Stimulated activated CD8-positive, alpha-beta memory T cell treated with anti-CD3 and anti-CD28 coated beads, Interleukin-12 subunit alpha, Interleukin-12 subunit beta, amount 100 ng/mL, for 24 hours (primary cell): ENCODE measurements around the gene SLC6A5.
"Not testable (repeated sequence)": the region's sequence is repeated elsewhere in the genome, so short reads cannot be mapped to it uniquely, and the experiment has no call there.

Source experiments
- DNase-seq: peaks from one replicate; pipeline ENCODE4 v3.0.0-alpha.2; 2020; ENCODE audit errors: extremely low read depth

The SLC6A5 gene

GRCh38 chr11:20599221-20600019 lies at the start of gene SLC6A5:
Gene SLC6A5, plus strand, starts transcription at chr11:20599608. Its CDS starts 65 bp downstream, at chr11:20599673.
- DNase-seq = no peak

GRCh38 chr11:20551096-20551495 lies 48.3 kb upstream of the SLC6A5 start:
- no peak for DNase-seq

DNA sequence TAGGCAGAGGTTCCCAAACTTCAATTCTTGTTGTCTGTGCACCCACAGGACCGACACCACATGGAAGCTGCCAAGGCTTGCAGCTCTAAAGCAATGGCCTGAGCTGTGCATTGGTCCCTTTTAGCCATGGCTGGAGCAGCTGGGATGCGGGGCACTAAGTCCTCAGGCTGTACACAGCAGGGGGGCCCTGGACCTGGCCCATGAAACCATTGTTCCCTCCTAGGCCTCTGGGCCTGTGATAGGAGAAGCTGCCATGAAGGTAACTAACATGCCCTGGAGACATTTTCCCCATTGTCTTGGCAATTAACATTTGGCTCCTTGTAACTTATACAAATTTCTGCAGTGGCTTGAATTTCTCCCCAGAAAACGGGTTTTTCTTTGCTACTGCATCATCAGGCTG lies 43.6 kb upstream of the SLC6A5 start:
- no peak for DNase-seq

- DNase-seq = not testable (repeated sequence)
Measured at GRCh38 chr11:20556396-20556795, 43.0 kb upstream of the SLC6A5 start.

DNA sequence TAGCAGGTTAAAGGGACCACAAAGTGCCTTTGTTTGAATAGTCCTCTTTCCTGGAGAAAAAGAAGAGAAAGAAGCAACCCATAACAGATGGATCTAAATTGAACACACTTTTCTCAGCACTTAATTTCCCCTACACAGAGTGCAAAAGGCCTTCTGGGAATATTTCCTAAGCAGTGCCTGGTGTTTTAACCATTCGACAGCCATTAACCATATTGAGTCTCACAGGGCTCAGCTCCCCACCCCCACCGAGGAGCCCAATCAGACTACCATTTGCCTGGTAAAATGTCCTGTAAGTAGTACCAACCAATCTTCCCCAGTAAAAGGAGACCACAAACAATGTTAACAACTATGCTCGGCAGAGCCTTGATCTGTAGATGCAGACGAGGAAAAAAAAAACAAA lies 40.7 kb upstream of the SLC6A5 start:
- DNase-seq = no peak

DNA sequence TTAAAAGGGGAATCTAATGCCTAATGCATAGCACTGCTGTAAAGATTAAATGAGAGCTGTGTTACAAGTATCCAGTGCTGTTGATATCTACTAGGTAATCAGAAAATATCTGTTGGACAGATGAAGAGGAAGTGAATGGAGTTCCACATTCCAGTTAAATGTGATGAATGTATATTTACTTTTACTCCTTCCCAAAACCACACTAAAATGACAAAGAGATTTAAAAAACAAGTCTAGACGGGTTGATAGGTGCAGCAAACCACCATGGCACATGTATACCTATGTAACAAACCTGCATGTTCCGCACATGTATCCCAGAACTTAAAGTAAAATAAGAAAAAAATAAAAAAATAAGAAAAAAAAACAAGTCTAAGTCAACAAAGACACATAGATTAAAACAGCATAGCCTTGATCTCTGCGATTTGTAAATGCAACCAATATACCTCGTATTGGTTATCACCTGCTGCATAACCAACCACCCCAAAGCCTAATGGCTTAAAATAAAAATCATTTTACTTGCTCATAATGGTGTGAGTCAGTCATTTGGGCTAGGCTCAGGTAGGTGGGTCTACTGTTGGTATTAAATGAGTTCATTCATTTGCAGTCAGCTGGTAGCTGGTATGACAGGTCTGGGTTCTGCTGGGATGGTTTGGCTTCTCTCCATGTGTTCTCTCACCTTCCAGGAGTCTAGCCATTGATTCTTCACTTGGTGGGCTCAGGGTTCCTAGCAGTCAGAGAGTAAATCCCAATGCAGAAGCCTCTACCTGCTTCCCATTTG lies 39.7 kb upstream of the SLC6A5 start:
- no peak for DNase-seq

DNA sequence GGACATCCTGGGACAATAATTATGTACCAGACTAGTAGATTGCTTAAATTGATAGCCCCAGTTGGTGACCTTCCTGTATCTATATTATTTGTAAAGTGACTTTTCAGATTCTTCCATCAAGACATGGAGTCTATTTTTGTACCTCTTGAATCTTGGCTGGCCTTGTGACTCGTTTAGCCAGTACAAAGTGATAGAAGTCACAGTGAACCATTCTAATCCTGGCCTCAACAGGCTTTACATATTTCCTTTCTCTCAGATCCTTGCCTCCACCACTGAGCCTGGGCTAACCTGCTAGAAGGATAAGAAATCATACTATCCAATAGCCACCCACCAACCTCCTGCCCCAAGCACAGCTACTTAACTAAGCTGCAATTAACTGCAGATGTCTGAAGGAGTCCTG lies 37.5 kb upstream of the SLC6A5 start:
- no peak for DNase-seq

DNA sequence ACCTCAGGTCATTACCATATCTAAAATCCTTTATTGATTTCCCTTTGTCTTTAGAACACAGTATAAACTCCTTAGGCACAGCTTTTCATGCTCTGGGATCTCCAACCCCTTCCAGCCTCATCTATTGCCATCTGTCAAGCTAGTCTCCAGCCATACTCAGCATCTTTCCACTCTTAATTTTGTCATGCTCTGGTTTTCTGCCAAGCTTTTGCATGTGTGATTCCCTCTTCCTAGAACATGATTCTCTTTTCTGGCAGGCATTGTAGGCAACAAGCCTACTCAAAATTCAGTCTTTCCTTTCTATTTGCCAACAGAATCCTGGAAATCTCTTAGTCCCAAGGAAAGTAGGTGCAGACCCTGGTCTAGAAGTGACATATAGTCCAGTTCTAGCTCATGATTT lies 35.5 kb upstream of the SLC6A5 start:
- DNase-seq = no peak

- DNase-seq = no peak
Measured at GRCh38 chr11:20564846-20565635, 34.4 kb upstream of the SLC6A5 start.

GRCh38 chr11:20566115-20566514 lies 33.3 kb upstream of the SLC6A5 start:
- DNase-seq = not testable (repeated sequence)

DNA sequence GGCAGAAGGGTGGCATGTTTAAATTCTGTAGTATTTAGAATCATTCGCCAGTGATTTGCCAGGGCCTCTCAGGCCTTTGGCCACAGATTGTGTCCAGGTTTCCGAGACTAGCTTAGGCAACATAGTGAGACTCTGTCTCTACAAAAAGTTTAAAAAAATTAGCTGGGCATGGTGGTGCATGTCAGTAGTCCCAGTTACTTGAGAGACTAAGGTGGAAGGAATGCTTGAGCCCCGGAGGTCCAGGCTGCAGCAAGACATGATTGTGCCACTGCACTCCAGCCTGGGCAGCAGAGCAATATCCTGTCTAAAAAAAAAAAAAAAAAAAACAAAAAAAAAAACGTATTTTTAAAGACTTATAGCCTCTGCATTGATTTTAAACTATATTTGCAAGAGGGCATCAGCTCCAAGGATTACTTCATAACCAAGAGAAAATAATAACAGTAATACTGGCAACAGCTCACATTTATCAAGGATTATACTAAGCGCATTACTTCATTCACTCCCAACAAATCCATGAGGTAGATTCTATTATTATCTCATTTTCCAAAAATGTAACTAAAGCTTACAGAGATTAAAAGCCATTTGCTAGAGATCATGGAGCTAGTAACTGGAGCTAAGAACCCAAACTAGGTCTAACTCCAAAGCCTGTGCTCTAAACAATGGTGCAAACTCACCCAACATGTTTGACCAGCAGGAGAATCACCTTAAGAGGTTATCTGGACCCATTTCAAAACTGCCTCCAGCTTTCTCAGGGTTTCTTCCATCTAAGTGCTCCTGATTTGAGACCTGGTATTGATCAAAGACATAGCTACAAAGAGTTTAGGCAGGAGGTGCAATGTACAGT lies 32.6 kb upstream of the SLC6A5 start:
- DNase-seq = no peak

DNA sequence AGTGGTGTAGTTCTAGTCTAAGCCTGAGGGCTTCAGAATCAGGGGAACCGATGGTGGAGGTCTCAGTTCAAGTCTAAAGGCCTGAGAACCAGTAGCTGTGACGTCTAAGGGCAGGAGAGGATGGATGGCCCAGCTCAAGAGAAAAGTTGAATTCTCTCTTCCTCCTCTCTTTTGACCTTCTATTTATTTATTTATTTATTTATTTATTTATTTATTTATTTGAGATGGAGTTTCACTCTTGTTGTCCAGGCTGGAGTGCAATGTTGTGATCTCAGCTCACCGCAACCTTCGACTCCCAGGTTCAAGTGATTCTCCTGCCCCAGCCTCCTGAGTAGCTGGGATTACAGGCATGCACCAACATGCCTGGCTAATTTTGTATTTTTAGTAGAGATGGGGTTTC lies 19.7 kb upstream of the SLC6A5 start:
- DNase-seq = not testable (repeated sequence)

DNA sequence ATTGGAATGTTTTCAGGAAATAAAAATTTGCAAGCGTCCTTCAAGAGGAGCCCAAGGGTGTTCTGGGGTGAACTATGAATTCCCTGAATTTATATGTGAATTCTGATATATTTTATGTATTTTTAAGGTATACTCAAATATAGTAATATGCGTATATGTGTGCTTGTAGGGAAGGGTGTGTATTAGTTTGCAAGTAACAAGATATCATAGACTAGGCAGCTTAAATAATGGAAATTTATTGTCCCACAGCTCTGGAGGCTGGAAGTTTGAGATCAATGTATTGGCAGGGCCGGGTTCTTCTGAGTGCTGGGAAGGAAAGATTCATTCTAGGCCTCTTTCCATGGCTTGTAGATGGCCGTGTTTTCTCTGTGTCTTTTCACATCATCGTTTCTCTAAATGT lies 16.2 kb upstream of the SLC6A5 start:
- DNase-seq = no peak

DNA sequence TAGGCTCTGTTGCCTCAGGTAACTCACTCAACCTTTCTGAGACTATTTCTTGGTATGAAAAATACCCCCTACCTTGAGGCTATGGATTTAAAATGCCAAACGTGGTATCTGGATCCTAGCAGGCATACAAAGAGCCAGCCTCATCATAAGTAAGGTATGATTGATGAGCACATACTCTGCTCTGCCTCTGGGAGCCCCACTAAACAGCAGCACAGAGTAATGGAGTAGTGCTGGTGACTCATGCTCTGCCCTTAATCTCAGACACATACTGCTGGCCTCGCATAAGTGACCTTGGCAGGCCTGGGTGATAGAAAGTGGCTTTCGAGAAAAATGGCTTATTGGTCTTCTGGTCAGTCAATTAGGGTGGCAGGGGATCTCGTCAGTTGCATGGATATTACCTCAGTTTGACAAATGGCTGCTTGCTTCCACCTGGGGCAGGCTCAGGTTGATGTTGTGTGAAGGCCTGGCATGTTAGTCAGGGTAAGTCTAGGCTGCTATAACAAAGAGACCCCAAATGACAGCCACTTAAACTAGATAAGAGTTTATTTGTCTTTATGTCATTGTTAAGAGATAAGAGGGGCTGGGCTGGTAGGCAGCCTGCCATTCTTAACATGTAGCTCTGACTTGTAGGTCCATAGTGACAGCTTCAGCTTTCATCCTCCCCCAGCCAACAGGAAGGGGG lies 15.2 kb upstream of the SLC6A5 start:
- DNase-seq = no peak

DNA sequence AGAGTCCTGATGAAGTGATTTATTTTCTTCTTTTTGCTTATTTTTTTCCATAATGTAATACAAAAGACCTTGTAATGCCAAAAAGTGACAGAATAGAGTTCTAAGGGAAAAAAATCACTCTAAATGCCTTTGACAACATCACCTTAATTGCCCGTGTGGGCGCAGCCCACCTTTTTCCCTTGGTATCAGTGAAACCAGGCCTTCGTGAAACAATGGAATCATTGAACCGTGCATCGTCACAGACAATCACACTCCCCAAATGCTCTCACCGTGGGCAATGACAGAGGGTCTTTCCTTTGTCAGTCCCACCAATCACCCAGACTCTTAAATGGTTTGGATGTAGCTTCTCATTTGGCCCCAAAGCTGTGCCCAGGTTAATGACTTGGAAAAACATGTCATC lies 9.6 kb upstream of the SLC6A5 start:
- no peak for DNase-seq

DNA sequence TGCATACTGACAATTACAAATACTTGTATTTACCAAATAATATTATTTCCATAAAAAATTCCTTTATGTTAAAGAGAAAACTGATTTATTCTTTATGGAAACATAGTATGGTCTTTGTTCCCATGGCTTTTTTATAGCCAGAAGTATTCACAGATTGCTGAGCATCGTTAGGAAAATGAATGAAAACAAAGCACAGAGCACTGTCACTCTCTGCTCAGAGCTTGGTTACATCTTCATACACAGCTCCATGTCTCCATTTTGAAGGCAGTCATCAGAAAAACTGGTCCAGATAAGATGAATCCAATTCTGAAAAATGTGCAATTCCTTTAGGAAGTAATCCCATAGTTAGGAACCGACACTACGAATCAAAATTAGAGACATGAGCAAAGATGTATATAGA lies 9.0 kb upstream of the SLC6A5 start:
- DNase-seq = no peak

GRCh38 chr11:20592741-20593140 lies 6.7 kb upstream of the SLC6A5 start:
- no peak for DNase-seq

DNA sequence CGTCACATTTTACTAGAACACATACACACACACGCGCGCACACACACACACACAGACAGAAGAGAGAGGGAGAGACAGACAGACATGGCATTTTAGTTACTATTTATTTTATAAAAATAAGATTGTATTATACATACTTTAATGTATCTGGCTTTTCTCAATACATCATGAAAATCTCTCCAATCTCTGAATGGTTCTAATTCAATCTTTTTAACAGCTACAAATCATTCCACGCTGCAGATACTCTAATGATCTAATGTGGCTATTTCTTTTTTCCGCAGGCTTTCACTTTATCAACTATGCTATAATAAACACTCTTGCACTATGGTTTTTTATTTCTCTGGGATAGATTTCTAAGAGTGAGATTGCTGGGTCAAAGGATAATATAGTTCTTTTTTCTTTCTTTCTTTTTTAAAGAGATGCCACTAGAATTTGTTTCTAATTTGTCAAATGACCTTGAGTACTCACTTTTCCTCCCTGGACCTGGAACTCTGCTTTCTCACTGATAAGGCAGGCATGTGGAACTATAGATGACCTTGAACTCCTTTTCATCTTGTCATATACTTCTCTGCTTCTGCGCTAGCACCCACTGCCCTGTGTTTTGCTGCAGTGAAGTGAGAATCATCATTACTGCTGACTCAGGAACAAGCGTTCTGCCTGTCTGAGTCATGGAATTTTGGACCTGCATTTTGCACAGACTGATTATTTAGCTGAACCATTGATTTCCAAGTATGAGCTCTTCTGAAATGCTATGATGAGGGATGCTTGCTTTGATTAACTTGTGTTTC lies 4.9 kb upstream of the SLC6A5 start:
- DNase-seq = no peak

DNA sequence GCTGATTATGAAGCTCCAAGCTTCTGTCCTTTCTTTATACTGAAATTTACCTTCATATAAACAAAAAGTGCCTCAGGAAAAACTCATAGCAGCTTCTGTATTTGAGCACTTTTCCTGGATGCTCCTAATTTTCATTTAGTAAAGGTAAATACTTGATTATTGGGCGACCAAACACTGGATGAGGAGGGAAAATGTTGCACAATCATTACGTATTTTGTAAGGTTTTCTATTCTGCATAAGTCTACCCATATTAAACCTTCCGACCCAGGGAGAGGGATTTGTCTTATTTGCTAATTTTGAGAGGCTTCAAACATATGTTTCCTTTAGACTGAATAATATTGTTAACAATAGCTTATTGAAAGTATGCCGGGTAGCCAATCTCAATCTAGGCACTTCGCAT lies 4.3 kb upstream of the SLC6A5 start:
- no peak for DNase-seq
